GM10266 (cell line): ENCODE results near the gene PATJ.
"Not testable (repeated sequence)": the region's sequence is repeated elsewhere in the genome, so short reads cannot be mapped to it uniquely, and the experiment has no call there.

ENCODE experiments used
- DNase-seq: peaks from one replicate; pipeline ENCODE4 v3.0.0; 2012; ENCODE audit errors: extremely low spot score
- TF ChIP-seq, protein P1 (sequence below): IDR thresholded peaks from 2 replicates; pipeline ENCODE4 v1.5.1; 2012; ENCODE audit warnings: mild to moderate bottlenecking, low read depth; ENCODE audit not compliant: control insufficient read depth, insufficient read depth; ENCODE audit errors: missing control alignments

Gene PATJ

DNA sequence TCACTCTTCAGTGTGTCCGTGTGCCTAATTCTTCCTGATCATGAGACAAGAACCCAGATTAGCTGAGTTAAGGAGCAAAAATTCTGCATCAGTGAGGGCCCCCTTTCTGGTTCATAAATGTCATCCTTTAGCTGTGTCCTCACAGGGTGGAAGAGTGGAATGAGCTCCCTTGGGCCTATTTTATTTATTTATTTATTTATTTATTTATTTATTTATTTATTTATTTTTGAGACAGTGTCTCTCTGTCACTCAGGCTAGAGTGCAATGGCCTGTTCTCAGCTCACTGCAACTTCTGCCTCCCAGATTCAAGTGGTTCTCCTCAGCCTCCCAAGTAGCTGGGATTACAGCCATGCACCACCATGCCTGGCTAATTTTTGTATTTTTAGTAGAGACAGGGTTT is 131.7 kb downstream of the PATJ start:
- TF ChIP-seq, protein P1, sequence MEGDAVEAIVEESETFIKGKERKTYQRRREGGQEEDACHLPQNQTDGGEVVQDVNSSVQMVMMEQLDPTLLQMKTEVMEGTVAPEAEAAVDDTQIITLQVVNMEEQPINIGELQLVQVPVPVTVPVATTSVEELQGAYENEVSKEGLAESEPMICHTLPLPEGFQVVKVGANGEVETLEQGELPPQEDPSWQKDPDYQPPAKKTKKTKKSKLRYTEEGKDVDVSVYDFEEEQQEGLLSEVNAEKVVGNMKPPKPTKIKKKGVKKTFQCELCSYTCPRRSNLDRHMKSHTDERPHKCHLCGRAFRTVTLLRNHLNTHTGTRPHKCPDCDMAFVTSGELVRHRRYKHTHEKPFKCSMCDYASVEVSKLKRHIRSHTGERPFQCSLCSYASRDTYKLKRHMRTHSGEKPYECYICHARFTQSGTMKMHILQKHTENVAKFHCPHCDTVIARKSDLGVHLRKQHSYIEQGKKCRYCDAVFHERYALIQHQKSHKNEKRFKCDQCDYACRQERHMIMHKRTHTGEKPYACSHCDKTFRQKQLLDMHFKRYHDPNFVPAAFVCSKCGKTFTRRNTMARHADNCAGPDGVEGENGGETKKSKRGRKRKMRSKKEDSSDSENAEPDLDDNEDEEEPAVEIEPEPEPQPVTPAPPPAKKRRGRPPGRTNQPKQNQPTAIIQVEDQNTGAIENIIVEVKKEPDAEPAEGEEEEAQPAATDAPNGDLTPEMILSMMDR = no peak
- no peak for DNase-seq

DNA sequence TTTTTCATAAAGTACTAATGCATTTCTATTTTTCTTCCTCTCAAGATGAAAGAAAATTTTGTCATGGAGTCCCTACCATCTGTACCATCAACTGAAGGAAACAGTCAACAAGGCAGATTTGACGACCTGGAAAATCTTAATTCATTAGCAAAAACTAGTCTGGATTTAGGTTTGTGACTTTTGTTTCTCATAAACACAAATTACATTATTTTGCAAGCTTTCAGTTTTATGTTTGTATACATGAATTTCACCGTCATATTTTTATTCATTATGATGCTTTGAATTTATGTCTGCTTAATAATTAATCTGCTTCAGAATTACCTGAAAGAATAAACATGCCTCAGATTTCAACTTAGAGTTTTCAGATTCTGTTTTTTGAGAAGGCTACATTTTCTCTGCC is 132.9 kb downstream of the PATJ start:
- TF ChIP-seq, protein P1 = no peak
- DNase-seq = no peak

DNA sequence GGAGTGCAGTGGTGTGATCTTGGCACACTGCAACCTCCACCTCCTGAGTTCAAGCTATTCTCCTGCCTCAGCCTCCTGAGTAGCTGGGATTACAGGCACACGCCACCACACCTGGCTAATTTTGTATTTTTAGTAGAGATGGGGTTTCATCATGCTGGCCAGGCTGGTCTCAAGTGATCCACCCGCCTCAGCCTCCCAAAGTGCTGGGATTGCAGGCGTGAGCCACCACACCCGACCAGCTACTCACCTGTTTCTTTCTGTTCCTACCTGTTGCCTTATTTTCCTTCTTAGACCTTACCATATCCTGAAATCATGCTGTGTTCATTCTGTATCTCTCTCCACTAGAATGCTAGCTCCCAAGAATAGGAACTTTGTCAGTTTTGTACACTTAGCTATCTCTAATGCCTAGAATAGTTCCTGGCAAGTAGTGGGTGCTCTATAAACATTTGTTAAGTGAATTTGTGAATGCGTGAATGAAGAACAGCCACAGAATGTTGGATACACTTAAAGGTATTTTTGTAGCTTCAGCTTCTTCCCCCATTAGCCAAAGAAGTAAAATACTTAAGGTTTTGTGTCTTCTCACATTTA is 137.7 kb downstream of the PATJ start:
- DNase-seq = not testable (repeated sequence)

DNA sequence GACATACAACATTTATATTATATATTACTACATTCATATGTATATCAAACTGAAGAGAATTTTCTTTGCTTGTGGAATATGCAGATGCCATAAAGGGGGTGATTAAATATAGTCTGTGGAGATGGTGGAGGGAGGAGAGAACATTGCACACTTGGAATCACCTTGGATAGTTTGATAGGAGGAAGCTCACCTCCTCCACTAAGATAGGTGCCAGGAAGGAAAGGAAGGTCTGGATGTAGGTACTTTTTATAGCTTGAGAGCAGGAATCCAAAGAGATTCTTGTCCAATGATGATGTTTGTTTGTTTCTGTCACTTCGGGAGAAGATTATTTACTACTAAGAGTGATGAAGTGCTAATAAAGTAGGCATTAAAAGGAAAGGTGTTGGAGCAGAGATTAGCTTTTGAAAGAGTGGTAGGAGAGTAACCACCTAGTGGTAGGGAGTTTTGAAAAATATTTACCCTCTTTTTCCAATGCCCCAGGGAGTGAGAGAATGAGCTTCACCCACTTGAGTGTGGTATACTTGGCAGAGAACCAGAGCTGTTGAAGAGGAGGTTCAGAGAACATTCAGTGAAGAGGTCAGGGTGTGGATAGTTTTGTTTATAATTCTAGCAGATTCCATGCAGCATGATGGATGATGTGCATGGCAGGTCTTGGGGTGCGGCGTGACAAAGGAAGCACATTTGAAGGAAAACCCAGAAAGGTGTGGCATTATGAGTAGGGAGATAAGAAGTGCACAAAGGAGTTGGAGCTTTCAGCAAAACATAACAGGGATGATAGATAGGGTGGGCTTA is 145.0 kb downstream of the PATJ start:
- TF ChIP-seq, protein P1 = no peak
- no peak for DNase-seq

DNA sequence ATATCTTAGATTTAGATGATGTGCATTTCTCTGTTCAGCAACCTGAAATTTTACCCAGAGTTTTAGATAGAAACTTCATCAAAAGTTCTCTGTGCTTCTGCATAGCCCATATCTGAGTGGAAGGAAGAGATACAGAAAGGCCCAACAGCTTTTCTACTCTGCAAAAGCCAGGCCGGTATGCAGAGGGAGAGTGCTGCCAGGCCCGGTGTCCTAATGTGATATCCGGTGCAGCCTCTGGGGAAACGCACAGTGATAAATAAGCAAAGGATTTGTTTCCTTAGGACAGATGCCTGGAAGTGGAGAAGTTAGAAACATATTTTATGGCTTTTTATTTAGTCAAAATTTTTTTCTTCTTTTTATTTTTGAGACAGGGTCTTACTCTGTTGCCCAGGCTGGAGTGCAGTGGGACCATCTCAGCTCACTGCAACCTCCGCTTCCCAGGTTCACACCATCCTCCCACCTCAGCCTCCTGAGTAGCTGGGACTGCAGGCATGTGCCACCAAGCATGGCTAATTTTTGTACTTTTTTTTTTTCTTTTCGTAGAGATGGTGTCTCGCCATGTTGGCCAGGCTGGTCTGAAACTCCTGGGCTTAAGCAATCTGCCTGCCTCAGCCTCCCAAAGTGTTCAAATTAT is 145.8 kb downstream of the PATJ start:
- DNase-seq = no peak

DNA sequence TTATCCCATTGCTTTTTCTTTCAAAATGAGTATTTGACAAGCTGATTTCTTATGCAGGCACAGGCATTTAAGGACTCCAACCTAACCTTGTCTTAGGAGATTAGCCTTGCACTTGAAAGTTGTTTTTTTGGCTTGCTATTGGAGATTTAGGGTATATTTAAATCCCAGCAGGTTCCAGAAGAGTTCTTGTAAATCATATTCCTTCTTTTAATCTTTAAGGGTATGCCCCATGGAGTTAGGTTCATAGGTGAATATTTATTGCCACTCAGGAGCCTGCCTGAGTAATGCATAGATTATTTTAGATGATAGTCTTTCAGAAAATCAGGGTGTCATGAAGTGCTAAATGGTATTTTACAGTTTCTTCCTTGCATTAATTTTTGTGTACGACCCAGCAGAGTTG is 146.5 kb downstream of the PATJ start:
- TF ChIP-seq, protein P1 = no peak

More for the DNA sequence above, 145.8 kb downstream of the PATJ start:
- TF ChIP-seq, protein P1 = no peak

DNA sequence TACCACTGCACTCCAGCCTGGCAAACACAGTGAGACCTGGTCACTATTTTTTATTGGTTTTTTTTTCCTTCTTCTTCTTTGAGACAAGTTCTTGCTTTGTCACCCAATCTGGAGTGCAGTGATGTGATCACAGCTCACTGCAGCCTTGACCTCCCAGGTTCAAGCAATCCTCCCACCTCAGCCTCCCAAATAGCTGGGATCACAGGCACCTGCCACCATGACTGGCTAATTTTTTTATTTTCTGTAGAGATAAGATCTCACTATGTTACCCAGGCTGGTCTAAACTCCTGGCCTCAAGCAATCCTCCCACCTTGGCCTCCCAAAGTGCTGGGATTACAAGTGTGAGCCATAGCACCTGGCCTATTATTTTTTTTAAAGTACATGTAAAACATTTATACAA is 148.2 kb downstream of the PATJ start:
- not testable (repeated sequence) for DNase-seq

More for the DNA sequence above, 146.5 kb downstream of the PATJ start:
- DNase-seq = no peak

DNA sequence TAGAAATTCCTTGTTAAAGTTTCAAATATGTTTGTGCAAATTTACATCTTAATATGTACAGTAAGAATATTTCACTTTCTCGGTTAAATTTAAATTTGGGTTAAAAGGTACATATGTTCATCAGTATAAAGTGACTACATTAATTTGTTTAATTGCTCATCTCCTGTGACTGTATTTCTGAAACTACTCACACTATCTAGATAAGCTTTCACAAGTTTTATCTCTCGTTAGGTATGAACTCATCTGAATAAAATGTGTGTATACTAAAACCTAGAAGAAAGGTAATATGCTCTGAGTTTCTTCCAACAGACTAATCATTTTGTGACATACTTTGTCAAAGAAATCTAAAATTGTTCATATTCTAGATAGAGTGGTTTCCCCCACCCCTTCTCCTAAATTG is 150.7 kb downstream of the PATJ start:
- TF ChIP-seq, protein P1 = no peak
- no peak for DNase-seq

DNA sequence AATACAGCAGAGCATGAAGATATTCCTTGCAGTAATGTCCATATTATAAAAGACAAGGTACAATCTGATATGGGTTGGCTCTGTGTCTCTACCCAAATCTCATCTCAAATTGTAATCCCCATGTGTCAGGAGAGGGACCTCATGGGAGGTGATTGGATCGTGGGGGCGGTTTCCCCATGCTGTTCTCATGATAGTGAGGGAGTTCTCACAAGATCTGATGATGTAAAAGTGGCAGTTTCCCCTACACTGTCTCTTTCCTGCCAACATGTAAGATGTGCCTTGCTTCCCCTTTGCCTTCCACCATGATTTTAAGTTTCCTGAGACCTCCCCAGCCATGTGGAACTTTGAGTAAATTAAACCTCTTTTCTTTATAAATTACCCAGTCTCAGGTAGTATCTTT is 152.0 kb downstream of the PATJ start:
- DNase-seq = not testable (repeated sequence)
